Activated T-cell treated with anti-CD3 and anti-CD28 coated beads, Interleukin-2, amount 50 U/mL, for 48 hours (primary cell): ENCODE results near the gene LYZL4.

Source experiments
- DNase-seq, 2 experiments: peaks; one replicate each; pipeline ENCODE4 v3.0.0-alpha.2; 2020

LYZL4 gene

DNA sequence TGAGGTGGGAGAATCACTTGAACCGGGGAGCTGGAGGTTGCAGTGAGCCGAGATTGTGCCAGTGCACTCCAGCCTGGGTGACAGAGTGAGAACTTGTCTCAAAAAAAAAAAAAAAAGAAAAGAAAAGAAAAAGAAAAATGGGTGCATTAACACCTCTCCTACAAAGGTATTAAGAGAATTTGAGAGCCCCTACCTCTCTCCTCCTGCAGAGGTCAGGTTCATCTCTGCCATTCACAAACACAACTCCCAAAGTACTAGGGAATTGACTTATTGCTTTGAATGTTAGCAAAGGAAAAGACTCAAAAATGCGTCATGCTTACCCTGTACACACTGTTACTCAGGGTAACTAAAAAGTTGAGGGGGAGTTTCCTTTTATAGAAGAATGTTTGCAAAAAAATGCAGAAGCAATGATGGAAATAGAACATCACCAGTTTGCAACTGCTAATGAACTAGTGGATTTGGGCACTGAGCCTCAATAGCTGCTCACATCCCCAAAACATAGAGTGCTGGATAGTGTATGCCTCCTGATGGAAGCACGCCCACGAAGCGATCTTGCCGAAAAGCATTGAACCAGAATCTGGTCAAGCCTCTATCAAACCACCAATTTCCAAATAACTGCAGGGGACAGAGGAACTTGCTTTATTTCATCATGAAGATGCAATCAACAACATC lies 15.5 kb upstream of the LYZL4 start:
- no peak for DNase-seq

- DNase-seq = no peak
Observed at GRCh38 chr3:42424911-42425310, 14.5 kb upstream of the LYZL4 start.

DNA sequence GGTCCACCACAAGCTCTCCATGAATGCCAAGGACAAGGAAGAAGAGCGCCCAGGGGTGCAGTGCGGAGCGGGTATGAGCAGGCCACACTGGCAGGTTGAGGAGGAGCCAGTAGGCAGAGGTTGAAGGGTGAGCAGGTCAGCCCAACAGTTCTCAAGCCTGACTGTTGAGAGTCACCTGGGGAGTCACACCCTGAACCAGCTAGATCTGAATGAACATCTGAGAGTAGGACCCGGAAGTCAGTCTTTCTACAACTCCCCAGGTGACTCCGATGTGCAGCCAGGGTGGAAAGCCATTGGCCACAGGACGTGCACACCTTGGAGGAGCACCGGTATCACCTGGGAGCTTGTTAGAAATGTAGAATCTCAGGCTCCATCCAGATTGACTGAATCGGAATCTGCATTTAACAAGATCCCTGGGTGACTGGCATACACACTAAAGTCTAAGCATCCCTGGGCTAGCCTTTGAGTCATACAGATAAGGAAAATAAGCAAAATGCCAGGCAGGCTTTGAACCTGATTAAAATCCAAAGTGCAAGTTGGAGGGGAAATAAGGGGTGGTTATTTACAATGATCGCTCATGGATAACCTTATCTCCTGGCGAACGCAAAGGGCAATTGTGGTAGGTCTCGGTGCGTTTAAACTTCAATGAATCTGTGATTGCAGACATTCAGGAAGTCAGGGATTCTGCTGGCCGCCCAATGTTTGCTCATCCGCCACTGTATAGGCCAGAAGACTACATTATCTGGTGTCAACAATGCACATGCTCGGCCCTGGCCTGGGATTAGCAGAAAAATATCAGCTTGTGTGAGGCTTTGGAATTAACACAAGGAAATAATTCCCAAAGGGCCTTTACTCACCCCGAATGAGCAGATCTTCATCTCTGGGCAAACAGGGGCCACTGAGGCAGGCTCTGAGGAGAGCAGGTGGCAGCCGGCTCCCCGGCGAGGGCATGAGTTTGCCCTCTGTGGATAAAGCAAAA lies 11.7 kb upstream of the LYZL4 start:
- no peak for DNase-seq

- DNase-seq = no peak
Observed at GRCh38 chr3:42419563-42419962, 9.2 kb upstream of the LYZL4 start.

GRCh38 chr3:42412526-42413155 lies 2.2 kb upstream of the LYZL4 start:
- DNase-seq = no peak

GRCh38 chr3:42411429-42411828 lies 1.0 kb upstream of the LYZL4 start:
- no peak for DNase-seq

- DNase-seq = no peak
Observed at GRCh38 chr3:42408156-42408555, 2.3 kb downstream of the LYZL4 start.

- no peak for DNase-seq
Observed at GRCh38 chr3:42406727-42407450, 3.5 kb downstream of the LYZL4 start.

GRCh38 chr3:42405857-42406256 lies 4.6 kb downstream of the LYZL4 start:
- no peak for DNase-seq

DNA sequence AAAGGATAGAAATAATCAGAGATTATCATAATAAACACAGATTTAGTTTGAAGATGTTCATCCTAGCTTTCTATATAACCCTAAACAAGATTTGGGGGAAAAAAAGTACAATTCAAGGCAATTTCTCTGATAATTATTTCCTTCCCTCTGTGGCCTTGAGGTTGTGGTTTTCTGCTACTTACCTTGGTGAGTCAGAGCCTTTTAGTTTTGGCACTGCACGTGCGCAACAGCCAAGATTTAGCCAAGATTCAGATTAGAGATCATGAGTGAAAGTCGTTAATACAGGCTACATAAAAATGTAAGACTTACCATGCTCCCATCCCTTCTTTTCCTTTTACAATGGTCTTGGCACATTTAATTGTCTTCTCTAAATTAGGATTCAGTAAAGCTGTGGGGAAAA lies 6.7 kb downstream of the LYZL4 start:
- DNase-seq = no peak

- DNase-seq = no peak
Observed at GRCh38 chr3:42402394-42403096, 7.9 kb downstream of the LYZL4 start.

DNA sequence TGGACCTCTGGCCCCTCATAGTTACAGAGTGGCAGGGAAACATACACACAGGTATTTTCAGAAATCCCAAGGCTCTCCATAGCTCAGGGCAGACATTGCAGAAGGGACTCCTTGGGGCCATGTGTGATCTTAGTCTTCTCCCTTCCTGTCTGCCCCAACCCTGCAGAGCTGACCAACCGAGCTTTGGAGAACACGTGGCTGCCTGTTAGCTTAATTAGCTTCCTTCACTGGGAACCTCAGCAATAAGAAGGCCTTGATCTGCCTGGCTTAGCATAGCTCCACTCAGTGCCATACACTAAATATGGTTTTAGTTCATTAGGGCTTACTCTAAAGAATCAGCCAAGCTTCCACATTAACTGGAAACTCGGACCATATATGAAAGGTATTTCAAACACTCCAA lies 12.3 kb downstream of the LYZL4 start:
- DNase-seq = no peak

DNA sequence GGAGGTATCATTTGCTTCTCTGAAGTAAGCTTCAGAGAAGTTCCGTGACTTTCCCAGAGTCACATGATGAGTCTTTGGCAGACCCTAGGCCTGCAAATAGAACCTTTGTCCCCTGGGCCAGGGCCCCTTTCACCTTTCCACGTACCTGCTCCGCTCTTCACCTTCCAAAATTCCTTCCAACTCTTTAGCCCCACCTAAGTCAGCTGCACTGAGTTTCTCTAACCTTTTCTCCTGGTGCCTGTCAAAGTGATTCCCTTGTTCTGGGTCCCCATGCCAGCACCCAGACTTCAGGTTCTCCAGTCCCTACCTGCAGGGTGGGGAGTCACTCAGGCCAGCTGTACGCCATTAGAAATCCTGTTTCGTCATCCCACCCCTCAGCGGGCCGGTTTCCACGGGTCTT lies 12.8 kb downstream of the LYZL4 start:
- DNase-seq = no peak

DNA sequence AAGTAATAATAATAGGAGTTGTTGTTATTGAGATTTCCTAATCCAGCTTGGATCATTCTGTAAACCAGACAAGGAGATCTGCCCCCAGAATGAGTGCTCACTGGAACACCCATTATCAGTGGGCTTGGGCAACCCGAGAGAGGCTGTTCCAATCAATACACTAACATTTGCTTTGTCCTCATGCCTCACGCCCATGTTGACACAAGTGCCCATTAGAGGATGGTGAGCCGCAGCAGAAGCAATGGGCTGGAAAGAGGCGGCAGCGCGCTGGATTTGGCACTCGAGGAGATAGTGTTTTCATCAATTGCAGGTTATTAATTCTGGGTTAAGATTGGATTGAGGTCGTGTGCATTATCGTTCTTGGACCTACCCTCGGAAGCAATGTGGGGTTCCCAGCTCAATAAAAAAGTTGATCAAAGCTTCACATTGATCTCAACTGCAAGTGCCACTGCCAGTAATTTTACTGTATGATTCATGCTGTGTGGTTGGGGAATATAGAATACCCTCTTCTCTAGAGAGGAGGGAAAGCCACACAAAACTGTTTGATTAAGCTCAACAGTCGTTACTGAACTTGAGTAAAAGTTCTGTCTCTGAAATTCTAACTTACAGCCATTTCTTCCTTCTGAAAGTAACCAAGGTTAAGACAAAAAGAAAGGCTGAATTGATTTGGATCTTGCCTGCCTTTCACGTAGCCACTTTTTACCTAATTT lies 15.7 kb downstream of the LYZL4 start:
- no peak for DNase-seq

DNA sequence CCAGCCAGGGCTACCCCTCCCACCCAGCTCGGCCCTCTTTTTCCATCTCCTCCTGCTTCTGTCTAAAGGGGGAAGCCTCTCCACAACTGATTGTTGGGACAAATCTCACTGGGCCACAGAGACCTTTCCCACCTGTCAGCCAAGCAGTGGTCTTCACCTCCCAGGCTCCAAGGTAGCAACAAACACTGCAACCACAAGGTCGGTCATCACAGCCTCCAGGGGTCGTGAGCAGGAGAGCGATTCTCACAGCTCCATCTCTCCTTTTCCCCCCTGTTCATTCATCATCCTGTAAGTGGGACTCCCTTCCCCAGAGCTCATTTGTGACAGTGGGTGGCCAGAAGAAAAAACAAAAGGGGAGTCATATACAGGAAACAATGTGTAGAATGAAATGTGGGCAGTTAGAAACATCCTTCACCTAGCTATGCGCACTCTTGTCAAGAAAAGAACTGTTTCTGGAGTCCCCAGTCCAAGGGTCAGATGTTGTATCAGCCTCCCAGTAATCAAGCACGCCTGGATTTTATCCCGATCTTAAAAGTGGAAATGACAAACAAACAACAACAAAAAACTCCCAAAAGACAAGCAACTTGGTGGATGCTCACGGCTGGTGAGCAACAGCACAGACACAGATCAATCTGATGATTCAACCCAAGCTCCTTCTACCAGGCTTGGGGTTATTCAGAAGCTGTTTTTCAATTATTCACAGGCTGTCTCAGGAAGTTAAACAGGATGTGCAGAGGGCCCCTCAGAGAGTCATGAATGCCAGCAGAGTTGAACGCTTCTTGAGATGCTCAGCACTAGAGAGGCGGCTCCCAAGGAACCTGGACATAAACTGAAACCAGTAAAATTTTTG lies 22.4 kb downstream of the LYZL4 start:
- peak; percentile 51 to 52 for DNase-seq

DNA sequence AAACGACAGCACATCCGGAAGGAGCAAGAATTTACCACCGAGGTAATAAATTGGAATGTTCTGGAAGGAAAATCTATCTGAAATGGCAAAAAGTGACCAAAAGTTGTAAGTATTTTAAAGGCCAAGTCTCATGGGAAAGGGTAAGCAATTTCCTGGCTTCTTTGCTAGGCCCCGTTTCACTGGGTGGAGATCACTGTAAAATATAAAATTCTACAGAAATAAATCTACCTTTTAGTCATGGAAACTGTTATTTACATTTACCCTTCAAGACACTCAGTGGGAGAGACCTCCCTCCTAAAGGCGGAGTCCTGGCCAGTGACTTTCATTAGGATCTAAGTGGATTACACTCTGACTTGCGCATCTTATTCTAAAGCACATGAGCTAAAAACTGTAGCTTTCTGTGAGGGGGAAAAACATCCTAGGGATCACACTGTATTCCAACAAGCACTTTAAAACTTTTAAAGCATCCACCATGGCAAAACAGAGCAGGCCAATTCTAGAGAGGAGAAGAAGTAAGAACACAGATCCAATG lies 28.8 kb downstream of the LYZL4 start:
- DNase-seq = no peak

- DNase-seq = no peak
Observed at GRCh38 chr3:42377681-42378080, 32.7 kb downstream of the LYZL4 start.

DNA sequence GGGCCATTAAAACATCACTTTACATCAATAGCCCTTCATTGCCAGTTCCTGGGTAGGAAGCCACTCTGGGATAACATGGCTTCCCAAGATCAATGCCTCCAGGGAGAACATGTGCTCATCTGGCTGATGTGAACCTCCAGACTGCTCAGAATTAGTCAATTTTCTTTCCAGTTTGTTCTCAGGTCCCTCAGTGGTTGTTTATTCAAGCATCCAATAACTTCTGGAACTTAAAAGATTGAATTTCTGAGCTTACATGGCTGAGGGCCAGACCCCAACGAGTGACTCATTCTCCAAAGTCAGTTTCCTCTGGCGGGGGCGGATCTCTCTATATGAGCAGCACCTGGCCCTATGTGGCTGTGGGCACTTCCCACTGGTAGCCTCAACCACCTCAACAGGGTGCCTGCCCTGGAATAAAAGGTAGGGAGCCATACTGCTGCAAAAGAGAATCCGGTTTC lies 34.0 kb downstream of the LYZL4 start:
- DNase-seq = peak; percentile 74 to 82

- DNase-seq = no peak
Observed at GRCh38 chr3:42375121-42375800, 35.1 kb downstream of the LYZL4 start.

GRCh38 chr3:42371776-42372175 lies 38.6 kb downstream of the LYZL4 start:
- no peak for DNase-seq
